ENCODE measurements around the gene TOGARAM2. TPM values are rescaled to one million over a fixed set of nuclear protein-coding genes. Genes with fewer than 3 reads are reported as not detected.
A peak's percentile ranks its signal among the peaks of the same experiment; 100 is the strongest.

Gene TOGARAM2
- total and polyA plus RNA-seq, 8 donors = 0.43 to 3.5 (median 0.89) TPM; not detected in 1

DNA sequence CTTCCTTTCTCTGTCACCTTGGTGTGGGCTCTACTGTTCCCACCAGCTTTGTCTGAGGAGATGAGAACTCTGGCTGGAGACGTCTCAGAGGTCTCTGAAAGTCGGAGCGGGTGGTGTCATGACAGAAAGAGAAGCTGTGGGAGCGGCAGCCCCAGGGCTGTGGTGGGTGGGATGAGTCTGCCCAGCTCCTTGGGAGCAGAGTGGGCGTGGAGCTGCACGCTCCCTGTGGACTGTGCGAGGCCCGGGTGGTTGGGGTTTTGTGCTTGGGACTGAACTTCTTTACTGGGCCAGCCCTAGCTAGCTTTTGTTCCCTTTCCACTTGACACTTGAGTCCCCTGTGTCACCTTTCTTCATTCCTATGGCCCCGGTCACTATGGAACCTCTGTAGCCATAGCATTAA is 10.4 kb downstream of the TOGARAM2 start:
- TF ChIP-seq EP300 (IDR thresholded peaks at IDR 0.05) (no peak), POLR2A (IDR thresholded peaks at IDR 0.05) (no peak), POLR2AphosphoS5 (IDR thresholded peaks at IDR 0.05) (no peak)
- TF ChIP-seq, protein P1, sequence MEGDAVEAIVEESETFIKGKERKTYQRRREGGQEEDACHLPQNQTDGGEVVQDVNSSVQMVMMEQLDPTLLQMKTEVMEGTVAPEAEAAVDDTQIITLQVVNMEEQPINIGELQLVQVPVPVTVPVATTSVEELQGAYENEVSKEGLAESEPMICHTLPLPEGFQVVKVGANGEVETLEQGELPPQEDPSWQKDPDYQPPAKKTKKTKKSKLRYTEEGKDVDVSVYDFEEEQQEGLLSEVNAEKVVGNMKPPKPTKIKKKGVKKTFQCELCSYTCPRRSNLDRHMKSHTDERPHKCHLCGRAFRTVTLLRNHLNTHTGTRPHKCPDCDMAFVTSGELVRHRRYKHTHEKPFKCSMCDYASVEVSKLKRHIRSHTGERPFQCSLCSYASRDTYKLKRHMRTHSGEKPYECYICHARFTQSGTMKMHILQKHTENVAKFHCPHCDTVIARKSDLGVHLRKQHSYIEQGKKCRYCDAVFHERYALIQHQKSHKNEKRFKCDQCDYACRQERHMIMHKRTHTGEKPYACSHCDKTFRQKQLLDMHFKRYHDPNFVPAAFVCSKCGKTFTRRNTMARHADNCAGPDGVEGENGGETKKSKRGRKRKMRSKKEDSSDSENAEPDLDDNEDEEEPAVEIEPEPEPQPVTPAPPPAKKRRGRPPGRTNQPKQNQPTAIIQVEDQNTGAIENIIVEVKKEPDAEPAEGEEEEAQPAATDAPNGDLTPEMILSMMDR (IDR thresholded peaks at IDR 0.05) = no peak
- peaks cover 9 to 37% (median 23%) of the 10 kb centered on the region in 4 donors for H3K4me1 ChIP-seq

DNA sequence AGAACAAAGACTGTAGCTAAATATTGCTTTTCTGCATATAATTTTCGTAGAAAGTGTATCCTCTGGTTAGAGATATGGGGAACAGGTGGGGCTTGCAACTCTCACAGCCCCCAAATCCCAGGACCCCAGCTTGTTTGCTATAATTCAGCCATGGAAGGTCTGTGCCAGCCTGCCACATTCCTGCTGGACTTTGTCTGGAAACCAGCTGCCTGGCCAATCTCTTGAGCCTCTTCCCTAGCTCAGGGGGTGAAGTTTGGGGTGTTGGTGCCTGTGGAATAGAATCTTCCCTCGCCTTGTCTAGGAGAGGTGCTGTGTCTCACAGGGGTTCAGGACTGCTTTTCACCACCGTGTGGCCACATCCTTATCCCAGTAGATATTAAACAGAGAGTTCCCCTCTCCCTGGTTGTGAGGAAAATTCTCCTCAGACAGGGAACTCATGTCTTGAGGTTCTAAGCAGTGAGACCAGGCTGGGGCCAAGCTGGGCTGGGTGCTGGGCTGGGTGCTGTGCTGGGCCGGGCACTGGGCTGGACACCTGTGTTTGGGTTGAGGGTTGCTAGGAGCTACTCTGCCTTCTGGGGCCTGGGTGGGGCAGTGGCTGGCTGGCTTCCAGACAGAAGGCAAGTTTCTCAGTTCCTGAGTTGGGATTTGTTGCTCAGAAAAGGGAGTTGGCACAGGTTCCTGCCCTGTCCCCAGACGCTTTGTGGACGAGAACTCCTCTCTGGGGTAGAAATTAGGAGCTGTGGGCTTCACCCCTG is 12.3 kb downstream of the TOGARAM2 start:
- WGBS, 5 donors = 38 to 51% (median 46%) methylated on average over 5 to 6 of the region's 6 CpGs

More for the DNA sequence above, 10.4 kb downstream of the TOGARAM2 start:
- H3K4me3 ChIP-seq = no peak overlapping the region
- no peak for DNase-seq
- intact Hi-C loops (cut with DNase I; ENCODE audit: low total_unique reads) = no loop called here
- H3K27ac ChIP-seq = peak overlapping the region in 4 of 5 donors; percentile 58 to 68 (median 62)
- no peaks in the 10 kb centered on the region for H3K27me3 ChIP-seq
- 64 to 88% (median 85%) methylated on average over 6 to 9 of the region's 9 CpGs for WGBS, 5 donors
- H3K9me3 ChIP-seq = no peaks in the 10 kb centered on the region
- no peaks in the 10 kb centered on the region for H3K36me3 ChIP-seq

DNA sequence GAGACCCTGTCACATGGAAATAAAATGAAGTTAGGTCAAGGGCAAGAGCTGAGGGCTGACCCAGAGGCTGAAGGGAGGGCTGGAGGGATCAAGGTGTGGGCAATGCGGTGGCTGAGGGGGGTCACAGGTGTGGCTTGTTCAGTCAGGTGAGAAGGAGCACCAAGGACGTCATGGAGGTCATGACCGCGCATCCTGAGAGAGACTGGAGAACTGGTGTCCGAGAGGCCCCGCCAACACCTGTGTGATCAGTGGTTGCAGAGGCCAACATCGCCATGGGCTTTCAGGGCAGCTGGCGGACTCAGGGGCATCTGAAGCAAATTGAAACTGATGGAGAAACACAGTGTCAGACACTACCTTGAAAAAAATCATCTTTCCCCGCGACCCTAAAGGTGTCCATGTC is 13.0 kb downstream of the TOGARAM2 start:
- 88 to 95% (median 89%) methylated on average over 10 of the region's 10 CpGs for WGBS, 5 donors
- Histone ChIP-seq H3K9me3 (no peaks in the 10 kb centered on the region), H3K4me1 (peaks cover 9 to 37% (median 23%) of the 10 kb centered on the region in 4 donors), H3K27ac (no peak overlapping the region), H3K4me3 (no peak overlapping the region), H3K36me3 (no peaks in the 10 kb centered on the region), H3K27me3 (peaks cover 0 to 3% (median 0%) of the 10 kb centered on the region in 3 donors)
- intact Hi-C loops (cut with DNase I; ENCODE audit: low total_unique reads) = no loop called here
- DNase-seq = no peak
- TF ChIP-seq, protein P1 (IDR thresholded peaks at IDR 0.05) = no peak
- TF ChIP-seq EP300 (IDR thresholded peaks at IDR 0.05) = no peak
- TF ChIP-seq POLR2A (IDR thresholded peaks at IDR 0.05) = no peak
- TF ChIP-seq POLR2AphosphoS5 (IDR thresholded peaks at IDR 0.05) = no peak

More for the DNA sequence above, 12.3 kb downstream of the TOGARAM2 start:
- Histone ChIP-seq H3K9me3 (no peaks in the 10 kb centered on the region), H3K27me3 (peaks cover 0 to 3% (median 0%) of the 10 kb centered on the region in 3 donors), H3K4me3 (no peak overlapping the region), H3K36me3 (no peaks in the 10 kb centered on the region), H3K4me1 (peaks cover 9 to 37% (median 23%) of the 10 kb centered on the region in 4 donors), H3K27ac (no peak overlapping the region)
- intact Hi-C loops (cut with DNase I; ENCODE audit: low total_unique reads) = no loop called here
- DNase-seq = peak; percentile 57 to 91
- TF ChIP-seq, protein P1 (IDR thresholded peaks at IDR 0.05) = no peak
- TF ChIP-seq POLR2AphosphoS5 (IDR thresholded peaks at IDR 0.05) = no peak
- no peak for TF ChIP-seq POLR2A (IDR thresholded peaks at IDR 0.05)
- no peak for TF ChIP-seq EP300 (IDR thresholded peaks at IDR 0.05)

DNA sequence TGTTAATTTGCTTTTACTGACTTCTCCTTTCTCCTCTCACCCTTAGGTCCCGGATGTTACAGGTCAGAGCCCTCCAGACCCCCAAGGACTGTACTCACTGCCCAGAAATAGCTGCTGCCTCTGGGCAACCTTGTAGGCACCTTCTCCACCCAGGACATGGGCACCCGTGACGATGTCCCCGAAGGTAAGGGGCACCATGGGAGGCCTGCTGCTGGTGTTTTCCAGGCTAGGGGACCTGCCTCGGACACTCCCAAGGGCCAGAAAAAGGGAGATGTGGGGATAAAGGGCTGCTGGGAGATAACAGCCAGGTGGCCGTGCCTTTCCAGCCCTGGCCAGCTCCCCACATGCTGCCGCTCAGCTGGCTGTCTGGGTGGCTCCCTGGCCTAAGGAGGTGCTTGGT is 13.6 kb downstream of the TOGARAM2 start:
- Histone ChIP-seq H3K27ac (no peak overlapping the region), H3K27me3 (peaks cover 0 to 3% (median 0%) of the 10 kb centered on the region in 3 donors), H3K4me1 (peaks cover 9 to 37% (median 20%) of the 10 kb centered on the region in 4 donors), H3K36me3 (no peaks in the 10 kb centered on the region), H3K9me3 (no peaks in the 10 kb centered on the region), H3K4me3 (no peak overlapping the region)
- intact Hi-C loops (cut with DNase I; ENCODE audit: low total_unique reads) = no loop called here
- WGBS, 5 donors = 78 to 93% (median 82%) methylated on average over 7 of the region's 7 CpGs
- TF ChIP-seq, protein P1 (IDR thresholded peaks at IDR 0.05) = no peak
- TF ChIP-seq EP300 (IDR thresholded peaks at IDR 0.05) (no peak), POLR2A (IDR thresholded peaks at IDR 0.05) (no peak), POLR2AphosphoS5 (IDR thresholded peaks at IDR 0.05) (no peak)
- no peak for DNase-seq
